Measurements from ENCODE around the gene POLR3H. TPM values are rescaled to one million over a fixed set of nuclear protein-coding genes. Genes with fewer than 3 reads are reported as not detected.

Gene POLR3H
- total and polyA plus RNA-seq, 2 of the 4 experiments (the other 2 are of a cell fraction), result 37.8 to 67.8 TPM

DNA sequence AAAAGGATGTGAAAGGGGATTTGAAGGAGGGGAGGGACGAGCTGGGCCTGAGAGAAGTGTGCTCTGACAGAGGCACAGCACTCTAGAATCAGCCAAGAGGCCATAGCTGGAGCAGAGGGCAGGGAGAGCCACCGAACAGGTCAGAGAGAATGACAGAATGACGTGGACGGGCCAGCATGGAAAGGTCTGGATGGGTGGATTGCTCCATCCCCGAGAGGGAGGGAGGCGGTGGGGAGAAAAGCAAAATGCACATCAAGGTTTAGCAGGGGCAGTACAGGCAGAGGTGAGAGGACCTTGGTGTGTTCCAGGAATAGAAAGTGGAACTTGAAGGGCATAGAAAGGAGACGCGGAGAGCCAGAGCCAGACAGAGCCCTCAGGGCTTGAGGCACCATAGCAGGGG is 38.4 kb upstream of the POLR3H start:
- peaks cover 23 to 52% of the 10 kb centered on the region in 2 experiments for H3K79me1 ChIP-seq (ENCODE audit: low read depth in 1 of 2, low read length in 2 of 2)
- no peaks in the 10 kb centered on the region for H3K27me3 ChIP-seq (ENCODE audit: control insufficient read depth, insufficient read depth, low read length)
- H2BK5ac ChIP-seq (ENCODE audit: low read depth, low read length, poor library complexity, severe bottlenecking), result no peak overlapping the region
- TF ChIP-seq, protein P1, sequence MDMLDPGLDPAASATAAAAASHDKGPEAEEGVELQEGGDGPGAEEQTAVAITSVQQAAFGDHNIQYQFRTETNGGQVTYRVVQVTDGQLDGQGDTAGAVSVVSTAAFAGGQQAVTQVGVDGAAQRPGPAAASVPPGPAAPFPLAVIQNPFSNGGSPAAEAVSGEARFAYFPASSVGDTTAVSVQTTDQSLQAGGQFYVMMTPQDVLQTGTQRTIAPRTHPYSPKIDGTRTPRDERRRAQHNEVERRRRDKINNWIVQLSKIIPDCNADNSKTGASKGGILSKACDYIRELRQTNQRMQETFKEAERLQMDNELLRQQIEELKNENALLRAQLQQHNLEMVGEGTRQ (IDR thresholded peaks at IDR 0.05; ENCODE audit: low read depth, low read length), result no peak
- TF ChIP-seq MXI1 (IDR thresholded peaks at IDR 0.05; ENCODE audit: borderline replicate concordance, low read depth, low read length), result no peak
- TF ChIP-seq, protein P2, sequence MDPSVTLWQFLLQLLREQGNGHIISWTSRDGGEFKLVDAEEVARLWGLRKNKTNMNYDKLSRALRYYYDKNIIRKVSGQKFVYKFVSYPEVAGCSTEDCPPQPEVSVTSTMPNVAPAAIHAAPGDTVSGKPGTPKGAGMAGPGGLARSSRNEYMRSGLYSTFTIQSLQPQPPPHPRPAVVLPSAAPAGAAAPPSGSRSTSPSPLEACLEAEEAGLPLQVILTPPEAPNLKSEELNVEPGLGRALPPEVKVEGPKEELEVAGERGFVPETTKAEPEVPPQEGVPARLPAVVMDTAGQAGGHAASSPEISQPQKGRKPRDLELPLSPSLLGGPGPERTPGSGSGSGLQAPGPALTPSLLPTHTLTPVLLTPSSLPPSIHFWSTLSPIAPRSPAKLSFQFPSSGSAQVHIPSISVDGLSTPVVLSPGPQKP (IDR thresholded peaks at IDR 0.05; ENCODE audit: borderline replicate concordance, low read depth, low read length), result no peak
- no peak for TF ChIP-seq FOS (IDR thresholded peaks at IDR 0.05; ENCODE audit: low read depth, low read length)
- TF ChIP-seq MAFK (IDR thresholded peaks at IDR 0.05; ENCODE audit: low read depth, low read length), result no peak
- TF ChIP-seq RFX5 (IDR thresholded peaks at IDR 0.05; ENCODE audit: low read depth, low read length), result no peak
- TF ChIP-seq, protein P3, sequence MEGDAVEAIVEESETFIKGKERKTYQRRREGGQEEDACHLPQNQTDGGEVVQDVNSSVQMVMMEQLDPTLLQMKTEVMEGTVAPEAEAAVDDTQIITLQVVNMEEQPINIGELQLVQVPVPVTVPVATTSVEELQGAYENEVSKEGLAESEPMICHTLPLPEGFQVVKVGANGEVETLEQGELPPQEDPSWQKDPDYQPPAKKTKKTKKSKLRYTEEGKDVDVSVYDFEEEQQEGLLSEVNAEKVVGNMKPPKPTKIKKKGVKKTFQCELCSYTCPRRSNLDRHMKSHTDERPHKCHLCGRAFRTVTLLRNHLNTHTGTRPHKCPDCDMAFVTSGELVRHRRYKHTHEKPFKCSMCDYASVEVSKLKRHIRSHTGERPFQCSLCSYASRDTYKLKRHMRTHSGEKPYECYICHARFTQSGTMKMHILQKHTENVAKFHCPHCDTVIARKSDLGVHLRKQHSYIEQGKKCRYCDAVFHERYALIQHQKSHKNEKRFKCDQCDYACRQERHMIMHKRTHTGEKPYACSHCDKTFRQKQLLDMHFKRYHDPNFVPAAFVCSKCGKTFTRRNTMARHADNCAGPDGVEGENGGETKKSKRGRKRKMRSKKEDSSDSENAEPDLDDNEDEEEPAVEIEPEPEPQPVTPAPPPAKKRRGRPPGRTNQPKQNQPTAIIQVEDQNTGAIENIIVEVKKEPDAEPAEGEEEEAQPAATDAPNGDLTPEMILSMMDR (conservative IDR thresholded peaks at IDR 0.05; ENCODE audit: low read depth, low read length), result no peak
- TF ChIP-seq BHLHE40 (IDR thresholded peaks at IDR 0.05; ENCODE audit: low read depth, low read length), result no peak
- TF ChIP-seq SMC3 (IDR thresholded peaks at IDR 0.05; ENCODE audit: low read depth, low read length), result no peak
- TF ChIP-seq RCOR1 (IDR thresholded peaks at IDR 0.05; ENCODE audit: insufficient replicate concordance, low read length), result no peak
- TF ChIP-seq MAZ (IDR thresholded peaks at IDR 0.05; ENCODE audit: borderline replicate concordance, low read depth, low read length), result no peak
- TF ChIP-seq CHD1 (IDR thresholded peaks at IDR 0.05; ENCODE audit: low read depth, low read length), result no peak
- TF ChIP-seq NFE2L2 (IDR thresholded peaks at IDR 0.05; ENCODE audit: low read depth, low read length), result no peak
- no TSS peak for BruUV-seq (replicated peaks)
- no peak for DNase-seq
- H3K4me3 ChIP-seq (ENCODE audit: insufficient read depth, low read depth, low read length), result no peak overlapping the region
- no peaks in the 10 kb centered on the region; the same call in 1 of the 2 replicates for H3K9me1 ChIP-seq (ENCODE audit: insufficient read depth, low read length)
- H3K18ac ChIP-seq (ENCODE audit: low read depth, low read length), result no peak overlapping the region
- no peaks in the 10 kb centered on the region for H3K4me1 ChIP-seq (ENCODE audit: control insufficient read depth, insufficient read depth, low read length)
- no peak overlapping the region for H4K5ac ChIP-seq (ENCODE audit: low read depth, low read length)
- H4K91ac ChIP-seq (ENCODE audit: insufficient read depth, low read depth, low read length), result no peak overlapping the region
- H3K23ac ChIP-seq (ENCODE audit: low read depth, low read length), result no peak overlapping the region
- no peak overlapping the region for H3K14ac ChIP-seq (replicated peaks; ENCODE audit: low read depth, low read length)
- intact Hi-C loops (cut with micrococcal nuclease), result no loop called here
- no peak overlapping the region for H2BK20ac ChIP-seq (ENCODE audit: low read depth, low read length)
- H3K9me3 ChIP-seq (ENCODE audit: control insufficient read depth, insufficient read depth, low read length), result no peaks in the 10 kb centered on the region
- H2BK120ac ChIP-seq (ENCODE audit: low read depth, low read length), result no peak overlapping the region
- no peak overlapping the region for H3K4ac ChIP-seq (ENCODE audit: low read depth, low read length)
- dilution Hi-C loops (cut with HindIII; ENCODE audit: low sequenced_read_pairs, unreplicated experiment), result no loop called here
- H2AFZ ChIP-seq (replicated peaks; ENCODE audit: low read length, poor library complexity), result no peak overlapping the region
- H3K9ac ChIP-seq (ENCODE audit: low read depth, low read length), result no peak overlapping the region
- POLR2A ChIA-PET (ENCODE audit: unreplicated experiment), result interaction anchor here (0.5 kb wide), 1 partner anchor 16 kb away, joined by 3 read pairs; no protein-coding TSS in a partner anchor
- H2BK15ac ChIP-seq (ENCODE audit: low read depth, low read length), result no peak overlapping the region
- H3K4me2 ChIP-seq (ENCODE audit: low read depth, low read length), result no peak overlapping the region
- no peak overlapping the region for H2AK5ac ChIP-seq (ENCODE audit: low read depth, low read length)
- ATAC-seq (ENCODE audit: low read depth), result no peak
- CTCF ChIA-PET, result no interaction called here
- peaks cover 3% of the 10 kb centered on the region; the same call in 1 of the 2 replicates for H4K20me1 ChIP-seq (ENCODE audit: insufficient read depth, low read length)
- no peak overlapping the region for H3K27ac ChIP-seq (ENCODE audit: insufficient read depth, low read length)
- peaks cover 49% of the 10 kb centered on the region for H3K36me3 ChIP-seq (ENCODE audit: control insufficient read depth, insufficient read depth, low read length)
- in situ Hi-C loops (cut with MboI; ENCODE audit: low sequenced_read_pairs), result no loop called here
- H2AK9ac ChIP-seq (replicated peaks; ENCODE audit: low read depth, low read length, poor library complexity), result no peak overlapping the region
- WGBS, 2 experiments (ENCODE audit: extremely low coverage in 2 of 2, insufficient read length in 1 of 2), result 85% methylated on average over 6 of the region's 8 CpGs; no CpG with 5 or more reads in 1 of the 2 experiments
- H4K8ac ChIP-seq (ENCODE audit: low read depth in 2 of 2, low read length in 2 of 2), result no peak overlapping the region
- no peak overlapping the region for H3K56ac ChIP-seq (ENCODE audit: extremely low read depth, insufficient read depth, low read length)
